IPS-15b (cell line): Measurements from ENCODE around the gene FASLG.
"Not testable (repeated sequence)": the region's sequence is repeated elsewhere in the genome, so short reads cannot be mapped to it uniquely, and the experiment has no call there.

ENCODE experiments used
- H3K27me3 ChIP-seq: one replicate; pipeline ENCODE4 v1.6.1; 2013; ENCODE audit warnings: low read length; ENCODE audit not compliant: control insufficient read depth, insufficient read depth
- H3K36me3 ChIP-seq: one replicate; pipeline ENCODE4 v1.6.1; 2013; ENCODE audit warnings: low read length; ENCODE audit not compliant: control insufficient read depth, insufficient read depth
- H3K4me1 ChIP-seq: one replicate; pipeline ENCODE4 v1.6.1; 2013; ENCODE audit warnings: mild to moderate bottlenecking, low read length; ENCODE audit not compliant: control insufficient read depth, insufficient read depth
- H3K4me3 ChIP-seq: one replicate; pipeline ENCODE4 v1.5.1; 2013; ENCODE audit warnings: low read depth, low read length
- H3K9ac ChIP-seq: one replicate; pipeline ENCODE4 v1.6.1; 2013; ENCODE audit warnings: low read depth, mild to moderate bottlenecking, low read length
- H3K9me3 ChIP-seq: one replicate; pipeline ENCODE4 v1.6.1; 2013; ENCODE audit warnings: mild to moderate bottlenecking, low read length; ENCODE audit not compliant: control insufficient read depth, insufficient read depth

Gene FASLG

GRCh38 chr1:172690925-172691324, 32.0 kb downstream of the FASLG start:
- H3K27me3 ChIP-seq, H3K4me1 ChIP-seq: not testable (repeated sequence)

GRCh38 chr1:172697534-172698002, 38.7 kb downstream of the FASLG start:
- Histone ChIP-seq H3K9me3 (no peaks in the 10 kb centered on the region), H3K4me1 (no peaks in the 10 kb centered on the region), H3K9ac (no peak overlapping the region), H3K36me3 (no peaks in the 10 kb centered on the region), H3K27me3 (no peaks in the 10 kb centered on the region), H3K4me3 (no peak overlapping the region)

More at GRCh38 chr1:172690925-172691324, 32.0 kb downstream of the FASLG start:
- H3K9ac ChIP-seq, H3K36me3 ChIP-seq, H3K9me3 ChIP-seq, H3K4me3 ChIP-seq: not testable (repeated sequence)

DNA sequence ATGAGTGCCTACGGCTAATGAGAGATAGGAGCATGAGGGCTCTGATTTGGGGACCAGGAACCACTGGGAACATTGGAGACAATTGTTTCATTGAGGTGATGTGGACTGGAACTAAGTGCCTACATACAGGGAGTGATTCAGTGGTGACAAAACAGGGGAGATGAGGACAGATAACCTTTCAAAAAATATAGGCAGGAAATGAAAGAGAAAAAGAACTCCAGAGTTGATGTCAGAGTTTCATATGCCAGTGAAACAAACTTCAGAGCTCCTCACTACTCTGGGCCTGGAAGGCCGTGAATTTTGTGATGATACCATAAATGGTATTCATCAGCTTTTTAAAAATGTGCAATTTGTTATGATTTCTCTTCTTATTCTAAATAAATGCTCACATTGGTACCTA, 39.3 kb downstream of the FASLG start:
- Histone ChIP-seq H3K9ac (no peak overlapping the region), H3K4me3 (no peak overlapping the region), H3K9me3 (no peaks in the 10 kb centered on the region), H3K36me3 (no peaks in the 10 kb centered on the region), H3K27me3 (no peaks in the 10 kb centered on the region), H3K4me1 (no peaks in the 10 kb centered on the region)

GRCh38 chr1:172699111-172699510, 40.2 kb downstream of the FASLG start:
- H3K36me3 ChIP-seq = no peaks in the 10 kb centered on the region
- H3K4me3 ChIP-seq = no peak overlapping the region
- no peaks in the 10 kb centered on the region for H3K27me3 ChIP-seq
- no peaks in the 10 kb centered on the region for H3K9me3 ChIP-seq
- H3K4me1 ChIP-seq = no peaks in the 10 kb centered on the region
- no peak overlapping the region for H3K9ac ChIP-seq

DNA sequence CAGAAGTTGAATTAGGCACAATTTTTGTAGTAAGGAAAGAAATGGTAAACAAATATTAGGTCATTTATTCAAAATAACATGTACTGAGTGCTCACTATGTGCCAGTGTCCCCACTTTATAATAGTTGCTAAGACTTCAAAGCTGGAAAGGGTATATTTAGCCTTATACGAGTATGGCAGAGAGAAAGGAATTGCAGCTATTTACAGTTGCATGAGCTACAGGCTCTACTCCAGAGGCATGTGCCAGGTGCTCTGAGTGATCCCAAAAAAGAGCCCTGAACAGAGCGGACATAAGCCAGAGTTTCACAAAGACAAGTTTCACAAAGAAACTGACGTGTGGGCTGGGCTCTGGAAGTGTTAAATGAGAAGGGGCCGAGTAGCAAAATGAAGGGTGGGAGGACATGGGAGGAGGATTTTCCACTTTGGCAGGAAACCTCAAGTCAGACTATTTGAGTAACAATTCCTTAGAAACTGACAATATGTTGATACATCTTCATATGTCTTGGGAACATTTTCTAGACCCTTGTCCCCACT, 40.9 kb downstream of the FASLG start:
- Histone ChIP-seq H3K9me3 (no peaks in the 10 kb centered on the region), H3K36me3 (no peaks in the 10 kb centered on the region), H3K9ac (no peak overlapping the region), H3K4me1 (peaks cover 3% of the 10 kb centered on the region), H3K27me3 (no peaks in the 10 kb centered on the region), H3K4me3 (no peak overlapping the region)

DNA sequence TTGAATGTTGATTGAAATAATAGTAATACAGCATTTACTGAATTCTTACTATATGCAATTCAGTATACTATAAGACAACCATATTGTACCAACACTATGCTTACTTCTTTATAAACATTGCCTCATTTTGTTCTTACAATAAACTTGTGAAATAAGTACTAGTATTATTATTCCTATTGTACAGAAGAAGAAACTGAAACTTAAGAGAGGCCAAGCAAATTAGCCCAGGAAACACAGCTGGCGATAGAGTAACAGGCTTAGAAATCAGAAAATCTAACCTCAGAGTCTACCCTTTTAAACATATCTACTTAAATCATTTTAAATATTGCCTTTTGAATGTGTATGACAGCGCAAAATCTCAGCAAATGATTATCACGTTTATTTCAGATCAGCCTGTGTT, 41.7 kb downstream of the FASLG start:
- no peaks in the 10 kb centered on the region for H3K9me3 ChIP-seq
- H3K27me3 ChIP-seq = no peaks in the 10 kb centered on the region
- H3K4me1 ChIP-seq = peaks cover 6% of the 10 kb centered on the region
- H3K4me3 ChIP-seq = no peak overlapping the region
- no peaks in the 10 kb centered on the region for H3K36me3 ChIP-seq
- H3K9ac ChIP-seq = no peak overlapping the region

GRCh38 chr1:172704001-172704400, 45.1 kb downstream of the FASLG start:
- Histone ChIP-seq H3K9ac (no peak overlapping the region), H3K4me1 (peaks cover 6% of the 10 kb centered on the region), H3K36me3 (no peaks in the 10 kb centered on the region), H3K4me3 (no peak overlapping the region), H3K9me3 (no peaks in the 10 kb centered on the region), H3K27me3 (no peaks in the 10 kb centered on the region)

- Histone ChIP-seq H3K36me3 (no peaks in the 10 kb centered on the region), H3K9me3 (no peaks in the 10 kb centered on the region), H3K4me3 (no peak overlapping the region), H3K4me1 (peaks cover 6% of the 10 kb centered on the region), H3K27me3 (no peaks in the 10 kb centered on the region), H3K9ac (no peak overlapping the region)
Measured at GRCh38 chr1:172704420-172705210, 45.7 kb downstream of the FASLG start.

DNA sequence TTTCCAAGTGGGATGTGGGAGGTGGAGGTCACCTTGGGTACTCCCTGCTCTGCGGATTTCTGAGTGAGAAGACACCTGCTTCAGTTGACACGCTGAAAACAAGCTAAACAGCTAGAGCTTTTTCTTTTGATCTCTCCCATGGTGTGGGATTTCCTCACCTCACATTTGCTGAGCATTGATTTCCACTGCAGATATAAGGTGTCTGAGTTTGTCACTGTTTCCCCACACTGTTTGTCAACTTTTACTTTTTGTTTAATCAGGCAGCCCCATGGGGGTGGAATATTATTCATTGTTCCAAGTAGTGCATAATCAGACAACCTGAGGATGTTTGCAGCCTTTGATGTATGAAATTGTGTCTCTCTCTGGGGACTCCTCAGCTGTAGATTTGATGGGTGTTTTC, 49.5 kb downstream of the FASLG start:
- no peaks in the 10 kb centered on the region for H3K36me3 ChIP-seq
- peaks cover 6% of the 10 kb centered on the region for H3K4me1 ChIP-seq
- H3K9me3 ChIP-seq = no peaks in the 10 kb centered on the region
- H3K27me3 ChIP-seq = no peaks in the 10 kb centered on the region
- H3K4me3 ChIP-seq = no peak overlapping the region
- no peak overlapping the region for H3K9ac ChIP-seq

DNA sequence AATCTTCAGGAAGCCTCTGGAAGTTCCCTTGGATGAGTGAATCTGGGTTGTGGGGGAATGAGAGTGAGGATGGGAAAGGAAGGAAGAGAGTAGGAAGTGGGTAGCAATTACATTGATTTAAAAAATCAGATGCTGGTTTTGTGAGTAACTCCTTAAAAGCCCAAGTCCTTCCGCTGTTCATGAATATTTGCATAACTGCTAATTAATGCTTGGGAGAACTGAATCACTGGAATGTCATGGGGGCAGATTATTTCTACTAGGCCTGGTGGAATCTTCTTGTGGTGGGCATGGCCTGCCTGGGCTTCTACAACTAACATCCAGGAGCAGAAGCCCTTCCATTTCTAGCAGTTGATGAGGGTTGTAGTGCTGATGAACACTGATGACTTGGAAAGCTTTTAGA, 52.7 kb downstream of the FASLG start:
- Histone ChIP-seq H3K9ac (no peak overlapping the region), H3K9me3 (no peaks in the 10 kb centered on the region)

GRCh38 chr1:172713466-172713865, 54.6 kb downstream of the FASLG start:
- Histone ChIP-seq H3K27me3 (no peaks in the 10 kb centered on the region), H3K4me3 (no peak overlapping the region), H3K36me3 (no peaks in the 10 kb centered on the region), H3K9ac (no peak overlapping the region), H3K9me3 (no peaks in the 10 kb centered on the region), H3K4me1 (peaks cover 6% of the 10 kb centered on the region)

More for the DNA sequence above, 52.7 kb downstream of the FASLG start:
- Histone ChIP-seq H3K36me3 (no peaks in the 10 kb centered on the region), H3K27me3 (no peaks in the 10 kb centered on the region), H3K4me1 (peaks cover 6% of the 10 kb centered on the region), H3K4me3 (no peak overlapping the region)
